Esophagus (tissue), 2 donors: ENCODE measurements around the gene TBL3. TPM values are rescaled to one million over a fixed set of nuclear protein-coding genes. Genes with fewer than 3 reads are reported as not detected.
"Not testable (repeated sequence)": the region's sequence is repeated elsewhere in the genome, so short reads cannot be mapped to it uniquely, and the experiment has no call there.

Experiments
- H3K27ac ChIP-seq, 2 donors: one replicate each; pipeline ENCODE4 v1.5.1; 2013; ENCODE audit warnings: low read depth in 2 of 2, mild to moderate bottlenecking in 2 of 2, inconsistent platforms in 1 of 2, low read length in 1 of 2, moderate library complexity in 1 of 2
- H3K27me3 ChIP-seq, 2 donors: one replicate each; pipeline ENCODE4 v1.6.1; 2013; ENCODE audit warnings: low read length in 2 of 2, control low read depth in 1 of 2, mild to moderate bottlenecking in 1 of 2; ENCODE audit not compliant: insufficient read depth in 2 of 2, control insufficient read depth in 1 of 2
- H3K36me3 ChIP-seq, 2 donors: one replicate each; pipeline ENCODE4 v1.6.1; 2013; ENCODE audit warnings: low read length in 1 of 2; ENCODE audit not compliant: control insufficient read depth in 2 of 2, insufficient read depth in 2 of 2
- H3K4me1 ChIP-seq, 2 donors: one replicate each; pipeline ENCODE4 v1.6.1; 2013; ENCODE audit warnings: low read length in 1 of 2; ENCODE audit not compliant: control insufficient read depth in 2 of 2, insufficient read depth in 2 of 2
- H3K4me3 ChIP-seq, 2 donors: one replicate each; pipeline ENCODE4 v1.5.1; 2013; ENCODE audit warnings: low read length in 2 of 2, mild to moderate bottlenecking in 2 of 2, low read depth in 1 of 2, moderate library complexity in 1 of 2
- H3K9me3 ChIP-seq, 2 donors: one replicate each; pipeline ENCODE4 v1.6.1; 2013; ENCODE audit warnings: mild to moderate bottlenecking in 2 of 2, low read depth in 1 of 2, low read length in 1 of 2, moderate library complexity in 1 of 2; ENCODE audit not compliant: control insufficient read depth in 2 of 2, insufficient read depth in 1 of 2
- WGBS, 2 donors: extraction: QIAGEN DNeasy Blood & Tissue Kit; methylation state at CpG; one replicate each; pipeline ENCODE4 v1.1.7; 2013; 5-methylcytosine and 5-hydroxymethylcytosine counted together
- polyA plus RNA-seq, 2 donors: library from polyadenylated mRNA; stranded (reverse); fragments of 200-250 nt; gene quantifications; one replicate each; pipeline ENCODE4 v1.2.3, GENCODE V29; 2013
- donor health status: healthy with polysubstance abuse.
- donor health status: Bipolar disorder and iron deficiency.

Gene TBL3
- polyA plus RNA-seq, 2 donors: 56.6 to 59.0 TPM

- H3K27me3 ChIP-seq: no peaks in the 10 kb centered on the region
- H3K4me3 ChIP-seq: no peak overlapping the region
- H3K36me3 ChIP-seq: no peaks in the 10 kb centered on the region
- WGBS, 2 donors: 65 to 75% methylated on average over 19 of the region's 19 CpGs
- H3K27ac ChIP-seq: peak overlapping the region; percentile 38 to 45
- no peaks in the 10 kb centered on the region for H3K9me3 ChIP-seq
- peaks cover 4 to 10% of the 10 kb centered on the region in 2 donors for H3K4me1 ChIP-seq
Measured at GRCh38 chr16:1950559-1950958, 21.3 kb upstream of the TBL3 start.

- Histone ChIP-seq H3K27ac (no peak overlapping the region), H3K9me3 (no peaks in the 10 kb centered on the region), H3K4me3 (no peak overlapping the region), H3K36me3 (no peaks in the 10 kb centered on the region), H3K4me1 (peaks cover 4 to 11% of the 10 kb centered on the region in 2 donors), H3K27me3 (no peaks in the 10 kb centered on the region)
- 88 to 91% methylated on average over 22 of the region's 22 CpGs for WGBS, 2 donors
Measured at GRCh38 chr16:1953734-1954133, 18.1 kb upstream of the TBL3 start.

- not testable (repeated sequence) for H3K27ac ChIP-seq, H3K27me3 ChIP-seq, H3K4me3 ChIP-seq, H3K9me3 ChIP-seq
- peaks cover 2 to 16% of the 10 kb centered on the region in 2 donors for H3K4me1 ChIP-seq
- WGBS, 2 donors: 87 to 90% methylated on average over 20 to 21 of the region's 22 CpGs
- peaks cover 2 to 15% of the 10 kb centered on the region in 2 donors for H3K36me3 ChIP-seq
Measured at GRCh38 chr16:1957434-1958142, 14.3 kb upstream of the TBL3 start.

GRCh38 chr16:1958143-1958491 is 13.7 kb upstream of the TBL3 start:
- peaks cover 2 to 19% of the 10 kb centered on the region in 2 donors for H3K36me3 ChIP-seq
- 75 to 76% methylated on average over 23 to 30 of the region's 30 CpGs for WGBS, 2 donors
- not testable (repeated sequence) for H3K27me3 ChIP-seq, H3K4me3 ChIP-seq, H3K9me3 ChIP-seq, H3K27ac ChIP-seq
- peaks cover 2 to 15% of the 10 kb centered on the region in 2 donors for H3K4me1 ChIP-seq

- Histone ChIP-seq H3K36me3 (peaks cover 2 to 19% of the 10 kb centered on the region in 2 donors), H3K4me3 (peak overlapping the region in 1 of 2 donors; percentile 87), H3K27ac (peak overlapping the region; percentile 41 to 85), H3K9me3 (no peaks in the 10 kb centered on the region), H3K4me1 (peaks cover 2 to 17% of the 10 kb centered on the region in 2 donors), H3K27me3 (no peaks in the 10 kb centered on the region)
- 30 to 34% methylated on average over 14 of the region's 14 CpGs for WGBS, 2 donors
Measured at GRCh38 chr16:1958715-1959268, 13.1 kb upstream of the TBL3 start.

GRCh38 chr16:1959269-1960039 is 12.4 kb upstream of the TBL3 start, which contains the start of gene NDUFB10:
NDUFB10 (plus strand) TSS chr16:1959538; CDS start chr16:1959625, 87 bp downstream.
- Histone ChIP-seq H3K27me3 (no peaks in the 10 kb centered on the region), H3K4me3 (peak within 1 kb of the TSS; percentile 74 to 87), H3K9me3 (no peaks in the 10 kb centered on the region), H3K36me3 (peaks cover 2 to 21% of the 10 kb centered on the region in 2 donors), H3K27ac (peak within 1 kb of the TSS; percentile 80 to 85), H3K4me1 (peaks cover 2 to 20% of the 10 kb centered on the region in 2 donors)
- WGBS, 2 donors: 0 to 1% methylated on average over 70 to 79 of the region's 79 CpGs

GRCh38 chr16:1960665-1961630 is 10.9 kb upstream of the TBL3 start:
- H3K36me3 ChIP-seq: peaks cover 2 to 21% of the 10 kb centered on the region in 2 donors
- H3K27me3 ChIP-seq: no peaks in the 10 kb centered on the region
- peak overlapping the region; percentile 17 to 47 for H3K27ac ChIP-seq
- H3K9me3 ChIP-seq: no peaks in the 10 kb centered on the region
- 33 to 34% methylated on average over 20 of the region's 20 CpGs for WGBS, 2 donors
- H3K4me3 ChIP-seq: peak overlapping the region in 1 of 2 donors; percentile 17
- peaks cover 2 to 23% of the 10 kb centered on the region in 2 donors for H3K4me1 ChIP-seq

GRCh38 chr16:1961651-1962067 is 10.2 kb upstream of the TBL3 start:
- 44 to 54% methylated on average over 5 to 6 of the region's 6 CpGs for WGBS, 2 donors
- Histone ChIP-seq H3K4me1 (peaks cover 2 to 23% of the 10 kb centered on the region in 2 donors), H3K4me3 (no peak overlapping the region), H3K9me3 (no peaks in the 10 kb centered on the region), H3K27ac (no peak overlapping the region), H3K27me3 (no peaks in the 10 kb centered on the region), H3K36me3 (peaks cover 2 to 21% of the 10 kb centered on the region in 2 donors)
